Measurements from ENCODE around the gene FZD10. TPM values are rescaled to one million over a fixed set of nuclear protein-coding genes. Genes with fewer than 3 reads are reported as not detected.

FZD10 gene
- total RNA-seq, 1 donor from 2014 or later = not detected

GRCh38 chr12:130153803-130154202 is 8.5 kb upstream of the FZD10 start:
- no peak for TF ChIP-seq CTCF (IDR thresholded peaks at IDR 0.05)
- Mint-ChIP-seq H3K36me3 (ENCODE audit: low read depth) (no peaks in the 10 kb centered on the region), H3K27ac (no peak overlapping the region), H3K27me3 (peaks cover 19% of the 10 kb centered on the region), H3K4me3 (no peak overlapping the region), H3K4me1 (no peaks in the 10 kb centered on the region), H3K9me3 (no peaks in the 10 kb centered on the region)
- DNase-seq = no peak
- no peak for ATAC-seq (ENCODE audit: low read depth)
- ChIA-PET CTCF (no interaction called here), POLR2A (no interaction called here)
- intact Hi-C loops (cut with micrococcal nuclease) = no loop called here

GRCh38 chr12:130154276-130155070 is 7.8 kb upstream of the FZD10 start:
- no peak overlapping the region for H3K27ac Mint-ChIP-seq
- no peak for ATAC-seq (ENCODE audit: low read depth)
- no peaks in the 10 kb centered on the region for H3K9me3 Mint-ChIP-seq
- ChIA-PET POLR2A (no interaction called here), CTCF (no interaction called here)
- DNase-seq = no peak
- peaks cover 19% of the 10 kb centered on the region for H3K27me3 Mint-ChIP-seq
- no peaks in the 10 kb centered on the region for H3K36me3 Mint-ChIP-seq (ENCODE audit: low read depth)
- intact Hi-C loops (cut with micrococcal nuclease) = no loop called here
- no peaks in the 10 kb centered on the region for H3K4me1 Mint-ChIP-seq
- no peak overlapping the region for H3K4me3 Mint-ChIP-seq
- TF ChIP-seq CTCF (IDR thresholded peaks at IDR 0.05) = no peak

- ChIA-PET CTCF (no interaction called here), POLR2A (no interaction called here)
- H3K27ac Mint-ChIP-seq = no peak overlapping the region
- no peaks in the 10 kb centered on the region for H3K4me1 Mint-ChIP-seq
- no peaks in the 10 kb centered on the region for H3K36me3 Mint-ChIP-seq (ENCODE audit: low read depth)
- TF ChIP-seq CTCF (IDR thresholded peaks at IDR 0.05) = no peak
- H3K27me3 Mint-ChIP-seq = peaks cover 19% of the 10 kb centered on the region
- ATAC-seq (ENCODE audit: low read depth) (no peak), DNase-seq (no peak)
- H3K4me3 Mint-ChIP-seq = no peak overlapping the region
- intact Hi-C loops (cut with micrococcal nuclease) = no loop called here
- no peaks in the 10 kb centered on the region for H3K9me3 Mint-ChIP-seq
These were observed 6.7 kb upstream of the FZD10 start for GRCh38 chr12:130155416-130156073.

- Mint-ChIP-seq H3K36me3 (ENCODE audit: low read depth) (no peaks in the 10 kb centered on the region), H3K4me1 (no peaks in the 10 kb centered on the region), H3K27me3 (peaks cover 21% of the 10 kb centered on the region), H3K4me3 (no peak overlapping the region), H3K9me3 (no peaks in the 10 kb centered on the region), H3K27ac (no peak overlapping the region)
- ChIA-PET POLR2A (no interaction called here), CTCF (no interaction called here)
- TF ChIP-seq CTCF (IDR thresholded peaks at IDR 0.05) = no peak
- intact Hi-C loops (cut with micrococcal nuclease) = no loop called here
- ATAC-seq (ENCODE audit: low read depth) = no peak
- DNase-seq = no peak
These were observed 5.5 kb upstream of the FZD10 start for GRCh38 chr12:130156652-130157275.

GRCh38 chr12:130157998-130158753 is 4.1 kb upstream of the FZD10 start:
- no peaks in the 10 kb centered on the region for H3K36me3 Mint-ChIP-seq (ENCODE audit: low read depth)
- H3K27me3 Mint-ChIP-seq = peaks cover 25% of the 10 kb centered on the region
- ATAC-seq (ENCODE audit: low read depth) (no peak), DNase-seq (no peak)
- H3K4me3 Mint-ChIP-seq = no peak overlapping the region
- peaks cover 2% of the 10 kb centered on the region for H3K4me1 Mint-ChIP-seq
- no peak overlapping the region for H3K27ac Mint-ChIP-seq
- ChIA-PET CTCF (no interaction called here), POLR2A (no interaction called here)
- intact Hi-C loops (cut with micrococcal nuclease) = no loop called here
- H3K9me3 Mint-ChIP-seq = no peaks in the 10 kb centered on the region
- TF ChIP-seq CTCF (IDR thresholded peaks at IDR 0.05) = no peak

All from activated B cell treated with CpG ODN at 0.5 μM for 24 hours (primary cell).